ENCODE data around the gene CMIP. TPM values are rescaled to one million over a fixed set of nuclear protein-coding genes. Genes with fewer than 3 reads are reported as not detected.

Gene CMIP
- total RNA-seq, 2 donors from 2014 or later, result 28.5 to 57.5 TPM

GRCh38 chr16:81532491-81533174 lies 88.0 kb downstream of the CMIP start:
- Mint-ChIP-seq H3K27ac (peak overlapping the region; percentile 21), H3K4me1 (peaks cover 20% of the 10 kb centered on the region), H3K9me3 (no peaks in the 10 kb centered on the region), H3K27me3 (no peaks in the 10 kb centered on the region), H3K4me3 (no peak overlapping the region), H3K36me3 (ENCODE audit: low read depth) (no peaks in the 10 kb centered on the region)
- no peak for ATAC-seq (replicated peaks)

GRCh38 chr16:81533175-81533507 lies 88.5 kb downstream of the CMIP start:
- H3K36me3 Mint-ChIP-seq (ENCODE audit: low read depth), result no peaks in the 10 kb centered on the region
- ATAC-seq (replicated peaks), result no peak
- peak overlapping the region; percentile 21 for H3K27ac Mint-ChIP-seq
- no peaks in the 10 kb centered on the region for H3K27me3 Mint-ChIP-seq
- no peak overlapping the region for H3K4me3 Mint-ChIP-seq
- H3K9me3 Mint-ChIP-seq, result no peaks in the 10 kb centered on the region
- H3K4me1 Mint-ChIP-seq, result peaks cover 20% of the 10 kb centered on the region

- ATAC-seq (replicated peaks), result no peak
- H3K27ac Mint-ChIP-seq, result peak overlapping the region; percentile 36
- H3K4me1 Mint-ChIP-seq, result peaks cover 18% of the 10 kb centered on the region
- no peaks in the 10 kb centered on the region for H3K36me3 Mint-ChIP-seq (ENCODE audit: low read depth)
- H3K27me3 Mint-ChIP-seq, result no peaks in the 10 kb centered on the region
- H3K4me3 Mint-ChIP-seq, result no peak overlapping the region
- no peaks in the 10 kb centered on the region for H3K9me3 Mint-ChIP-seq
These were observed 91.2 kb downstream of the CMIP start for GRCh38 chr16:81535679-81536360.

GRCh38 chr16:81536648-81537047 lies 92.0 kb downstream of the CMIP start:
- no peaks in the 10 kb centered on the region for H3K36me3 Mint-ChIP-seq (ENCODE audit: low read depth)
- H3K9me3 Mint-ChIP-seq, result no peaks in the 10 kb centered on the region
- H3K4me1 Mint-ChIP-seq, result peaks cover 23% of the 10 kb centered on the region
- H3K4me3 Mint-ChIP-seq, result no peak overlapping the region
- no peaks in the 10 kb centered on the region for H3K27me3 Mint-ChIP-seq
- ATAC-seq (replicated peaks), result no peak
- peak overlapping the region; percentile 36 for H3K27ac Mint-ChIP-seq

- Mint-ChIP-seq H3K4me1 (peaks cover 25% of the 10 kb centered on the region), H3K9me3 (no peaks in the 10 kb centered on the region), H3K36me3 (ENCODE audit: low read depth) (no peaks in the 10 kb centered on the region), H3K27me3 (no peaks in the 10 kb centered on the region), H3K27ac (no peak overlapping the region), H3K4me3 (no peak overlapping the region)
- ATAC-seq (replicated peaks), result no peak
These were observed 93.3 kb downstream of the CMIP start for GRCh38 chr16:81537721-81538561.

GRCh38 chr16:81539009-81539758 lies 94.6 kb downstream of the CMIP start:
- H3K9me3 Mint-ChIP-seq, result no peaks in the 10 kb centered on the region
- H3K27ac Mint-ChIP-seq, result peak overlapping the region; percentile 1
- ATAC-seq (replicated peaks), result no peak
- no peaks in the 10 kb centered on the region for H3K36me3 Mint-ChIP-seq (ENCODE audit: low read depth)
- peaks cover 30% of the 10 kb centered on the region for H3K4me1 Mint-ChIP-seq
- H3K27me3 Mint-ChIP-seq, result no peaks in the 10 kb centered on the region
- no peak overlapping the region for H3K4me3 Mint-ChIP-seq

- H3K4me3 Mint-ChIP-seq, result no peak overlapping the region
- H3K27me3 Mint-ChIP-seq, result no peaks in the 10 kb centered on the region
- ATAC-seq (replicated peaks), result no peak
- peaks cover 38% of the 10 kb centered on the region for H3K4me1 Mint-ChIP-seq
- H3K9me3 Mint-ChIP-seq, result no peaks in the 10 kb centered on the region
- no peaks in the 10 kb centered on the region for H3K36me3 Mint-ChIP-seq (ENCODE audit: low read depth)
- peak overlapping the region; percentile 1 for H3K27ac Mint-ChIP-seq
These were observed 95.3 kb downstream of the CMIP start for GRCh38 chr16:81539759-81540472.

- no peaks in the 10 kb centered on the region for H3K36me3 Mint-ChIP-seq (ENCODE audit: low read depth)
- H3K27ac Mint-ChIP-seq, result no peak overlapping the region
- no peaks in the 10 kb centered on the region for H3K9me3 Mint-ChIP-seq
- ATAC-seq (replicated peaks), result no peak
- peaks cover 47% of the 10 kb centered on the region for H3K4me1 Mint-ChIP-seq
- no peaks in the 10 kb centered on the region for H3K27me3 Mint-ChIP-seq
- no peak overlapping the region for H3K4me3 Mint-ChIP-seq
These were observed 96.7 kb downstream of the CMIP start for GRCh38 chr16:81541314-81541713.

- ATAC-seq (replicated peaks), result no peak
- H3K27me3 Mint-ChIP-seq, result no peaks in the 10 kb centered on the region
- no peak overlapping the region for H3K27ac Mint-ChIP-seq
- no peak overlapping the region for H3K4me3 Mint-ChIP-seq
- H3K9me3 Mint-ChIP-seq, result no peaks in the 10 kb centered on the region
- peaks cover 47% of the 10 kb centered on the region for H3K4me1 Mint-ChIP-seq
- H3K36me3 Mint-ChIP-seq (ENCODE audit: low read depth), result no peaks in the 10 kb centered on the region
These were observed 98.3 kb downstream of the CMIP start for GRCh38 chr16:81542609-81543570.

GRCh38 chr16:81543571-81543970 lies 99.0 kb downstream of the CMIP start:
- Mint-ChIP-seq H3K4me3 (no peak overlapping the region), H3K9me3 (no peaks in the 10 kb centered on the region), H3K4me1 (peaks cover 43% of the 10 kb centered on the region), H3K36me3 (ENCODE audit: low read depth) (no peaks in the 10 kb centered on the region), H3K27me3 (no peaks in the 10 kb centered on the region), H3K27ac (peak overlapping the region; percentile 65)
- ATAC-seq (replicated peaks), result no peak

- Mint-ChIP-seq H3K36me3 (ENCODE audit: low read depth) (no peaks in the 10 kb centered on the region), H3K4me3 (no peak overlapping the region), H3K27ac (no peak overlapping the region), H3K9me3 (no peaks in the 10 kb centered on the region), H3K27me3 (no peaks in the 10 kb centered on the region), H3K4me1 (peaks cover 40% of the 10 kb centered on the region)
- no peak for ATAC-seq (replicated peaks)
These were observed 99.7 kb downstream of the CMIP start for GRCh38 chr16:81544261-81544660.

GRCh38 chr16:81544700-81545271 lies 100.2 kb downstream of the CMIP start:
- peak overlapping the region; percentile 63 for H3K4me3 Mint-ChIP-seq
- no peaks in the 10 kb centered on the region for H3K9me3 Mint-ChIP-seq
- H3K36me3 Mint-ChIP-seq (ENCODE audit: low read depth), result no peaks in the 10 kb centered on the region
- H3K27me3 Mint-ChIP-seq, result no peaks in the 10 kb centered on the region
- ATAC-seq (replicated peaks), result no peak
- no peak overlapping the region for H3K27ac Mint-ChIP-seq
- H3K4me1 Mint-ChIP-seq, result peaks cover 38% of the 10 kb centered on the region
